Transverse colon (tissue), 3 donors: Measurements from ENCODE around the gene MXRA8.

Experiments used
- EP300 ChIP-seq: sonication (generic); formaldehyde crosslinking; IDR thresholded peaks from one replicate; pipeline ENCODE4 v1.6.1; 2017; ENCODE audit warnings: antibody characterized with exemption, low read depth
- POLR2A ChIP-seq: fragments of 450-650 bp; IDR thresholded peaks from one replicate; pipeline ENCODE4 v1.6.1; 2016; ENCODE audit warnings: antibody characterized with exemption, mild to moderate bottlenecking, moderate library complexity
- POLR2AphosphoS5 ChIP-seq, 3 donors: sonication (generic); formaldehyde crosslinking; IDR thresholded peaks; one replicate each; pipeline ENCODE4 v1.6.1; 2016; ENCODE audit warnings: antibody characterized with exemption in 3 of 3

DNA sequence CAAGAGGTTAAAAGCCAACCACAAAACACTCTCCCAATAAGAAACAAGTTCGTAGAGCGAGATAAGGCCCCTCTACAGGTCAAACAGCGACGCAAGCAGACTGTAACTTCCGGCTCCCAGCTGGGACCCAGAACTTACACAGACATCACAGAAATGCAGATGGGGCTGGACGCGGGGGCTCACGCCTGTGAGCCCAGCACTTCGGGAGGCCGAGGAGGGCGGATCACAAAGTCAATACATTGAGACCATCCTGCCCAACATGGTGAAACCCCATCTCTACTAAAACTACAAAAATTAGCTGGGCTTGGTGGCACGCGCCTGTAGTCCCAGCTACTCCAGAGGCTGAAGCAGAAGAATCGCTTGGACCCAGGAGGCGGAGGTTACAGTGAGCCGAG, 29.7 kb upstream of the MXRA8 start:
- no peak for TF ChIP-seq POLR2A
- no peak for TF ChIP-seq EP300
- TF ChIP-seq POLR2AphosphoS5 (IDR thresholded peaks at IDR 0.05), result no peak
